HG03025 (cell line): ENCODE measurements around the gene IP6K1.
"Not testable (repeated sequence)": the region's sequence is repeated elsewhere in the genome, so short reads cannot be mapped to it uniquely, and the experiment has no call there.

Source experiments
- ATAC-seq: cut with Tn5 transposase; IDR thresholded peaks from one replicate; pipeline ENCODE4 v1.9.1; 2021; ENCODE audit warnings: mild to moderate bottlenecking, moderate library complexity; ENCODE audit not compliant: unreplicated experiment, low FRiP score

IP6K1 gene

GRCh38 chr3:49794926-49795905 is 8.9 kb upstream of the IP6K1 start:
- no peak for ATAC-seq

- no peak for ATAC-seq
Observed at GRCh38 chr3:49794431-49794830, 8.1 kb upstream of the IP6K1 start.

DNA sequence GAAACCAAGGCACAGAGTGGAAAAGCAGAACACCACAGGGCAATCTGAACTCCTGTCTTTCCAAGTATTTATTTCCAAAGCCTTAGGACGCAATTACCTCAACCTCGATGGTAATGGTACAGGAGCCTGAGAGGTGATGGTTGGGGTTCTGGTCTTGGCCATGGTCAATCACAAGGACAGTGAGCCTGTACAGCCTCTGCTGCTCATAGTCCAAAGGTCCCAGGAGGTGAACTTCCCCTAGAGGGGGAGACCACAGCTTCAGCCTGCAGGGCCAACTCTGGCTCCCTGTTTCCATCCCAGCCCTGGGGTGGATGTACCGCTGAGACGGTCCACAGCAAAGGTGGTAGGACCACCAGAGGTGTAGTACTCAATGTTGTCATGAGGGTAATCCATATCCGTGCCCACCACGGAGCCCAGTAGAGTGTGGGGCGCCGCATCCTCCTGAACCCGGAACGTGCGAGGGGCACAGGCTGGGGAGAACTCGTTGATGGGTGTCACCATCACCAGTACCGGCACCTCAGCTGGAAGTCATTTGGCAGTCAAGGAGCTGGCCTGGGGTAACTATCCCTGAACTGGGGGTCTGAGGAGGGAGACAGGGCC is 7.2 kb upstream of the IP6K1 start:
- ATAC-seq, result no peak

DNA sequence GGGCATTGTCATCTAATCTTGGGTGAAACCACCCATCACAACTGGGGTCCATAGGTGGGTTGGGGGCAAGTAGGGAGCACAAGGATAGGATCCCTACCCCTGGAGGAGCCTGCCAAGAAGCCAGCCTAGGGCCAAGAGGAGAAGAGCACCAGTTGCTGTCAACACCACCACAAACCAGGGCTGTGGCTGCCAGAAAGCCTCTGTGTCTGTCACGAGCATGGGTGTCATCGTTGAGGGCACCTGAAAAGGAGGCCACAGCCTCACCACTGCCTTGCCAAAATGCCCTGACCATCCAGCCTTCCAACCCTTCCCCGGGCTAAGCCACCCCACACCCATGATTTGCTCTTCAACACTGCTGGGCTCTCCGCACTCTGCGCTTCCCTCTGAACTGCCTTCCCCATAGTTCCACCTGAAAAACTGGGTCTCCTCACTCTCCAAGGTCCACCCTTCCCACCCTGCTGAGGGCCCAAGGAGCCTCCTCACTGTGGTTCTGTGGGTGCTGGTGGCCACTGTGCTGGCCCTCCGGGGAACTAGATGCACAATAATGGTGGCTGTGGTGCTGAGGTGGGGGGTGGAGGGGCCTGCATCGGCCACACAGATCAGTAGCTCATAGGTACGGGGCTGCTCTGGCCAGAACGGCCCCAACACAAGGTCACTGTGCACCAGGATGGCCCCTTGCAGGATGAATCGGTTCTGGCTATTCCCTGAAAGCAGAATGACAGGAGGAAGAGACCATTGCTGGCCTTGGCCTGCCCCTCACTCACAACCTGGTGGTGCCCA is 6.2 kb upstream of the IP6K1 start:
- no peak for ATAC-seq

GRCh38 chr3:49791571-49791970 is 5.2 kb upstream of the IP6K1 start:
- ATAC-seq, result no peak

- ATAC-seq, result no peak
Observed at GRCh38 chr3:49790626-49791411, 4.5 kb upstream of the IP6K1 start.

GRCh38 chr3:49788056-49788455 is 1.7 kb upstream of the IP6K1 start:
- ATAC-seq, result no peak

- ATAC-seq, result no peak
Observed at GRCh38 chr3:49787536-49787935, 1.2 kb upstream of the IP6K1 start.

DNA sequence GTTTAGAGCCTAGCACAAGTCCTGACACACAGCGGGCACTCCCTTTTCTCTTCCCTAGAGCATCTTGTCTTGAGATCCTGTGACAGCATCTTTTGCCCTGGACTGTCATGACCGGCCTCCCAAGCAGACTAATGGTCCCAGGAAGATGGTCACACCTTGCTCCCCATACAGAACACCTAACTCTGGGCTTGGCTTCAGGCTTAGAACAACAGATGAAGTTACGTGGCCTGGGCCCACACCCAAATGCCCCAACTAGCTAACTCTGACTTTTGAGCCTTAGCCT is 781 bp upstream of the IP6K1 start:
- ATAC-seq, result no peak

GRCh38 chr3:49785565-49786356 is 581 bp downstream of the IP6K1 start:
- ATAC-seq, result peak; percentile 36

- ATAC-seq, result not testable (repeated sequence)
Observed at GRCh38 chr3:49782277-49782676, 4.1 kb downstream of the IP6K1 start.

- no peak for ATAC-seq
Observed at GRCh38 chr3:49781415-49782199, 4.7 kb downstream of the IP6K1 start.

DNA sequence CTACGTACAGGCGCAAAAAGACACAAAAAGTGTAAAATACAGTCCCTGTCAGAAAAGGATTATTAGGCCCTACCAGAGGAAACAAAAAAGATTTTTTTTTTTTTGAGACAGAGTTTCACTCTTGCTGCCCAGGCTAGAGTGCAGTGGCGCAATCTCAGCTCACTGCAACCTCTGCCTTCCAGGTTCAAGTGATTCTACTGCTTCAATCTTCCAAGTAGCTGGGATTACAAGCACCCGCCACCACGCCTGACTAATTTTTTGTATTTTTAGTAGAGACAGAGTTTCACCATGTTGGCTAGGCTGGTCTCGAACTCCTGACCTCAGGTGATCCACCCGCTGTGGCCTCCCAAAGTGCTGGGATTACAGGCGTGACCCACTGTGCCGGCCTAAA is 5.4 kb downstream of the IP6K1 start:
- ATAC-seq, result not testable (repeated sequence)

DNA sequence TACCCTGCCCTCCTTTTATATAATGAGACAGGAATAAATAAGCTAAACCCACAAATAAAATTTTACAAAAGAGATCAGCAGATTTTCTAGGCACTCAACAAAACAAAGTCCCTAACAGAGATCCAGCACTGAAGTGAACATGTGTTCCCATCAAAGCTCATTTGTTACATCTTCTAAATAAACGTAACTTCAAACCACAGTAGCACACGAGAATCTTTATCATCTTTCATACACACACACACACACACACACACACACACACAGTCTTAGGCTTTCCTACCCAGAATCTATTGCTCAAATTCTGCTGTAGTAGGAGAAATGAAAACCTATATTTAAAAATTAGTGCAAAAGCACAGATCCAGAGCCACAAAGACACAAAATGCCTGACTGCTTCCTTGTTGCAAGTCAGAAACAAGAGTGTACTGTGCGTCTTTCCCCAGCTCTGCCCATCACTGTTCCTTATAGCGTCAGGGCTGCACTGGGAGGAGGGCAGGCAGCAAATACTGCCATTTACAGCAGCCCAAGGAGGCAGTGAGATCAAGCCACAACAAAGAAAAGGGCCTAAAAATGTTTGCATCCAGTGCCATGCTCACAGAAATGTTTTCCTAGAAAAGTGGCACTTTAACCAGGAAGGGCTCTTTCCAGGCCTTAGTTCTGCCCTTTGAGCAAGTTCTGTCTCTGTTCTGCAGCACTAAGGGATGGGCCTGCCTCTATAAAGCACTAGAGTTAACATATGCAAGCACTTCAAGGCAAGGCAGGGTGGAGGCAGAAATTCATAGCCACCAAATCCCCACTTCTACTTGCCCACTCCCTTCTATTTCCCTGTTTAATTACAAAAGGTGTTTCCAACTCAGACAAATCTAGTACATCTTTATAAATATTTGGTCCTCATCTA is 6.0 kb downstream of the IP6K1 start:
- ATAC-seq, result no peak

DNA sequence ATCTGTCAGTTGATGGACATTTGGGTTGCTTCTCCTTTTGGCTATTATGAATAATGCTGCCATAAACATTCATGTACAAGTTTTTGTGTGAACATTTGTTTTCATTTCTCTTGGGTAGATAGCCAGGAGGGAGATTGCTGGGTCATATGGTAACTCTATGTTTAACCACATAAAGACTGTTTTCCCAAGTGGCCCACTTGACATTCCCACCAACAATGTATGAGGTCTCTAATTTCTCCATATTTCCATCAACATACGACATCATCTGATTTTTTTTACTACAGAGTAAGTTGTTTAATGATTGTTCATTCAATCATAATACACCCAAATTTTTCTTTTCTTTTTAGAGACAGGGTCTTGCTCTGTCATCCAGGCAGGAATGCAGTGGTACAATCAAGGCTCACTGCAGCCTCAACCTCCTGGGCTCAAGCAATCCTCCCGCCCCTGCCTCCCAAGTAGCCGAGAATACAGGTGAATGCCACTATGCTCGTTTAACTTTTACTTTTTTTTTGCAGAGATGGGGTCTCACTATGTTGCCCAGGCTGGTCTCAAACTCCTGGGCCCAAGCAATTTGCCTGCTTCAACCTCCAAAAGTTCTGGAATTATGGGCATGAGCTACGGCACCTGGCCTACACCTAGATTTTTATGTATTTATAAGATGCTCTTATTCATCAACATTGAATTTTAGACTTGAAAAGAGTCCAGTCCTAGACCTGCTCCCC is 6.8 kb downstream of the IP6K1 start:
- no peak for ATAC-seq

DNA sequence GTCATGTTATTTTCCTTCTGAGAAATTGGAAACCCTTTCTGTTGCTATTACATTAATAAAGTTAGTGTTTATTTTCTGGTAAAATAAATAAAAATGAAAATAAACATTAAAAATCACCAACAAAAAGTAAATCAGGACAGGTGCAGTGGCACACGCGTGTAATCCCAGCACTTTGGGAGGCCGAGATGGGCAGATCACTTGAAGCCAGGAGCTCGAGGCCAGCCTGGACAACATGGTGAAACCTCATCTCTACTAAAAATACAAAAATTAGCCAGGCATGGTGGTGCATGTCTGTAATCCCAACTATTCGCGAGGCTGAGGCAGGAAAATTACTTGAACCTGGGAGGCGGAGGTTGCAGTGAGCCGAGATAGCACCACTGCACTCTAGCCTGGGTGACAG is 10.2 kb downstream of the IP6K1 start:
- ATAC-seq, result not testable (repeated sequence)

DNA sequence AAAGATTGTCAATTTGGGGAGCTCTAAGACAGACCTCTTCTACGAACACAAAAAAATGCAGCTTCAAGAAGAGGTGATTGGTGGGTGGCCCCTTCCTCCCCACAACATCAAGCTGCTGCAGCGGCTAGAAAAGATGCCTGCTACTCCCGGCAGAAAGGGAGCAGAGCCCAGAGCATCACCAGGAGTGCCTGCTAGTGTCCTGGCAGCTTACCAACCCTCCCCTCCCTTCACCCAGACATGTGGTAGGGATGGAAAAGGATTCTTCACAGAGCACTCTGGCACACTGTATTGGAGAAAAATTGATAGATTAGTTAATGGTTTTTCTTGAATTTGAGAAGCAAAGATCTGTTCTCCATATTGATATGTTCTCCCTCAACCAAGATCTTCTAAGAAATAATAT is 10.8 kb downstream of the IP6K1 start:
- no peak for ATAC-seq
